NCI-H2196 (cell line): ENCODE measurements around the gene EFHD2.
"Not testable (repeated sequence)": the region's sequence is repeated elsewhere in the genome, so short reads cannot be mapped to it uniquely, and the experiment has no call there.

Experiments used
- DNase-seq: peaks from one replicate; lab custom pipeline; 2025; ENCODE audit not compliant: unreplicated experiment; lab: John Stamatoyannopoulos, UW

EFHD2 gene

GRCh38 chr1:15409388-15410222 is at the start of gene EFHD2:
Gene EFHD2, plus strand, starts transcription at chr1:15409888. Its CDS starts 84 bp downstream, at chr1:15409972.
- peak; percentile 89 for DNase-seq

GRCh38 chr1:15360700-15361099 is 49.0 kb upstream of the EFHD2 start:
- no peak for DNase-seq

GRCh38 chr1:15362096-15362736 is 47.5 kb upstream of the EFHD2 start:
- DNase-seq, result no peak

GRCh38 chr1:15362737-15363128 is 47.0 kb upstream of the EFHD2 start:
- DNase-seq, result no peak

GRCh38 chr1:15364740-15365139 is 44.9 kb upstream of the EFHD2 start:
- DNase-seq, result no peak

GRCh38 chr1:15368888-15369287 is 40.8 kb upstream of the EFHD2 start:
- no peak for DNase-seq

- no peak for DNase-seq
These were observed 39.4 kb upstream of the EFHD2 start for GRCh38 chr1:15370268-15370667.

GRCh38 chr1:15370781-15371520 is 38.7 kb upstream of the EFHD2 start:
- peak; percentile 57 for DNase-seq

GRCh38 chr1:15371610-15372545 is 37.8 kb upstream of the EFHD2 start:
- no peak for DNase-seq

GRCh38 chr1:15378729-15379128 is 31.0 kb upstream of the EFHD2 start:
- no peak for DNase-seq

- DNase-seq, result not testable (repeated sequence)
These were observed 30.5 kb upstream of the EFHD2 start for GRCh38 chr1:15379151-15379550.

- DNase-seq, result no peak
These were observed 28.8 kb upstream of the EFHD2 start for GRCh38 chr1:15380601-15381508.

- no peak for DNase-seq
These were observed 27.9 kb upstream of the EFHD2 start for GRCh38 chr1:15381805-15382204.

GRCh38 chr1:15382601-15383518 is 26.8 kb upstream of the EFHD2 start:
- DNase-seq, result no peak

- no peak for DNase-seq
These were observed 25.9 kb upstream of the EFHD2 start for GRCh38 chr1:15383810-15384209.

- no peak for DNase-seq
These were observed 25.3 kb upstream of the EFHD2 start for GRCh38 chr1:15384301-15384901.

GRCh38 chr1:15385420-15385819 is 24.3 kb upstream of the EFHD2 start:
- DNase-seq, result no peak

- DNase-seq, result no peak
These were observed 23.4 kb upstream of the EFHD2 start for GRCh38 chr1:15386164-15386749.
